GM18519 (cell line): ENCODE measurements around the gene MTX1.
"Not testable (repeated sequence)": the region's sequence is repeated elsewhere in the genome, so short reads cannot be mapped to it uniquely, and the experiment has no call there.

Source experiments
- ATAC-seq: cut with Tn5 transposase; IDR thresholded peaks from one replicate; pipeline ENCODE4 v1.9.1; 2021; ENCODE audit warnings: mild to moderate bottlenecking, moderate library complexity; ENCODE audit not compliant: unreplicated experiment, low FRiP score

MTX1 gene

GRCh38 chr1:155186794-155187455, 21.6 kb upstream of the MTX1 start:
- no peak for ATAC-seq

GRCh38 chr1:155187456-155187891, 21.0 kb upstream of the MTX1 start:
- no peak for ATAC-seq

- no peak for ATAC-seq
These were observed 20.2 kb upstream of the MTX1 start for GRCh38 chr1:155188268-155188667.

GRCh38 chr1:155189926-155190325, 18.6 kb upstream of the MTX1 start:
- not testable (repeated sequence) for ATAC-seq

GRCh38 chr1:155191904-155192303, 16.6 kb upstream of the MTX1 start:
- no peak for ATAC-seq

- no peak for ATAC-seq
These were observed 15.9 kb upstream of the MTX1 start for GRCh38 chr1:155192346-155193274.

- no peak for ATAC-seq
These were observed 15.1 kb upstream of the MTX1 start for GRCh38 chr1:155193275-155193990.

- not testable (repeated sequence) for ATAC-seq
These were observed 14.6 kb upstream of the MTX1 start for GRCh38 chr1:155193991-155194240.

GRCh38 chr1:155195201-155196102, 13.0 kb upstream of the MTX1 start:
- no peak for ATAC-seq

GRCh38 chr1:155196103-155196892, 12.2 kb upstream of the MTX1 start:
- no peak for ATAC-seq

GRCh38 chr1:155196893-155197638, 11.4 kb upstream of the MTX1 start:
- no peak for ATAC-seq

GRCh38 chr1:155197901-155198546, 10.5 kb upstream of the MTX1 start:
- no peak for ATAC-seq

- ATAC-seq = no peak
These were observed 10.0 kb upstream of the MTX1 start for GRCh38 chr1:155198547-155198906.

GRCh38 chr1:155199792-155200191, 8.7 kb upstream of the MTX1 start:
- no peak for ATAC-seq

- no peak for ATAC-seq
These were observed 7.6 kb upstream of the MTX1 start for GRCh38 chr1:155200920-155201319.

- ATAC-seq = no peak
These were observed 6.3 kb upstream of the MTX1 start for GRCh38 chr1:155202198-155202597.

- no peak for ATAC-seq
These were observed 5.6 kb upstream of the MTX1 start for GRCh38 chr1:155202731-155203515.

- ATAC-seq = no peak
These were observed 3.5 kb upstream of the MTX1 start for GRCh38 chr1:155205035-155205434.
